ENCODE measurements around the gene B4GALT6.

DNA sequence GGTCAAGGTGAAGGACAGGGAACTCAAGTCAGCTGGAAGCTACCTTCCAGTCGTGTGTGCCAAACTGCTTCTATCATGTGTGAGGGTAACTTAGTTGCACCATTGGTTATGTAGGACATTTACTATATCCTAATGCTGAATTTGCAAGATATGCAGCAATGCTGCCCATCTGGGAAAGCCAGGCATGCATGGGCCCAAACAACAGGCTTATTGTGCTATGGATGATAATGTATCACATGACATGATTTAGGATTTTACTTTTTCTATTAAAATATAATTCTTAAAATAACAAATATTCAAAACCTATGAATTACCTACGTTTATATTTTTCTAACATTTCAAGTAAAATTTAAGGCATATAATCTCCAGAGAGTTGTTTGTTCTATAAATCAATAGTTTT, 35.9 kb downstream of the B4GALT6 start:
- TF ChIP-seq, protein P1, sequence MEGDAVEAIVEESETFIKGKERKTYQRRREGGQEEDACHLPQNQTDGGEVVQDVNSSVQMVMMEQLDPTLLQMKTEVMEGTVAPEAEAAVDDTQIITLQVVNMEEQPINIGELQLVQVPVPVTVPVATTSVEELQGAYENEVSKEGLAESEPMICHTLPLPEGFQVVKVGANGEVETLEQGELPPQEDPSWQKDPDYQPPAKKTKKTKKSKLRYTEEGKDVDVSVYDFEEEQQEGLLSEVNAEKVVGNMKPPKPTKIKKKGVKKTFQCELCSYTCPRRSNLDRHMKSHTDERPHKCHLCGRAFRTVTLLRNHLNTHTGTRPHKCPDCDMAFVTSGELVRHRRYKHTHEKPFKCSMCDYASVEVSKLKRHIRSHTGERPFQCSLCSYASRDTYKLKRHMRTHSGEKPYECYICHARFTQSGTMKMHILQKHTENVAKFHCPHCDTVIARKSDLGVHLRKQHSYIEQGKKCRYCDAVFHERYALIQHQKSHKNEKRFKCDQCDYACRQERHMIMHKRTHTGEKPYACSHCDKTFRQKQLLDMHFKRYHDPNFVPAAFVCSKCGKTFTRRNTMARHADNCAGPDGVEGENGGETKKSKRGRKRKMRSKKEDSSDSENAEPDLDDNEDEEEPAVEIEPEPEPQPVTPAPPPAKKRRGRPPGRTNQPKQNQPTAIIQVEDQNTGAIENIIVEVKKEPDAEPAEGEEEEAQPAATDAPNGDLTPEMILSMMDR (IDR thresholded peaks at IDR 0.05), result no peak
- TF ChIP-seq POLR2A (IDR thresholded peaks at IDR 0.05) (no peak), EP300 (IDR thresholded peaks at IDR 0.05) (no peak), POLR2AphosphoS5 (IDR thresholded peaks at IDR 0.05) (no peak)

Measured in upper lobe of left lung (tissue), 4 donors.